Heart left ventricle (tissue), 16 donors: ENCODE results near the gene LAD1. TPM values are rescaled to one million over a fixed set of nuclear protein-coding genes. Genes with fewer than 3 reads are reported as not detected.

Experiments used
- ATAC-seq, 4 donors: fragments of 200-7000 bp; cut with Tn5 transposase; one replicate each; pipeline ENCODE4 v1.9.1; 2020 to 2022; ENCODE audit warnings: moderate library complexity in 4 of 4, mild to moderate bottlenecking in 3 of 4, moderate number of reproducible peaks in 1 of 4
- DNase-seq, 5 donors: peaks; one replicate each; pipeline ENCODE4 v3.0.0-alpha.2; 2020
- H3K27ac ChIP-seq, 12 donors: fragments of 200-600 bp; sonication (generic) in 4 of 12; one replicate each; pipeline versions ENCODE4 v1.5.0 to v1.8.0; 2016 to 2022; ENCODE audit warnings: mild to moderate bottlenecking in 2 of 12
- H3K27me3 ChIP-seq, 9 donors: fragments of 200-600 bp; sonication (generic) in 2 of 9; one replicate each; pipeline versions ENCODE4 v1.5.1 to v1.8.0; 2016 to 2022; ENCODE audit warnings: mild to moderate bottlenecking in 3 of 9
- H3K36me3 ChIP-seq, 9 donors: fragments of 200-600 bp; sonication (generic) in 2 of 9; one replicate each; pipeline versions ENCODE4 v1.5.0 to v1.8.0; 2018 to 2022; ENCODE audit warnings: mild to moderate bottlenecking in 2 of 9
- H3K4me1 ChIP-seq, 12 donors: fragments of 200-600 bp; sonication (generic) in 4 of 12; one replicate each; pipeline versions ENCODE4 v1.5.0 to v1.8.0; 2016 to 2022; ENCODE audit warnings: mild to moderate bottlenecking in 3 of 12
- H3K4me3 ChIP-seq, 12 donors: fragments of 200-600 bp; sonication (generic) in 4 of 12; one replicate each; pipeline versions ENCODE4 v1.5.0 to v1.8.0; 2017 to 2022; ENCODE audit warnings: mild to moderate bottlenecking in 9 of 12, moderate library complexity in 4 of 12
- H3K9me3 ChIP-seq, 12 donors: fragments of 200-600 bp; sonication (generic) in 4 of 12; one replicate each; pipeline versions ENCODE4 v1.5.0 to v1.8.0; 2016 to 2022; ENCODE audit warnings: mild to moderate bottlenecking in 1 of 12
- CTCF ChIP-seq, 12 donors: fragments of 200-600 bp; sonication (generic) in 4 of 12; IDR thresholded peaks; one replicate each; pipeline versions ENCODE4 v1.5.0 to v1.8.0; 2018 to 2022; ENCODE audit warnings: antibody characterized with exemption in 12 of 12, mild to moderate bottlenecking in 5 of 12
- POLR2A ChIP-seq, 2 donors: fragments of 450-650 bp; IDR thresholded peaks; one replicate each; pipeline ENCODE4 v1.6.1; 2017; ENCODE audit warnings: antibody characterized with exemption in 2 of 2, mild to moderate bottlenecking in 2 of 2, moderate library complexity in 2 of 2
- WGBS, 4 donors: extraction: QIAGEN DNeasy Blood & Tissue Kit in 2 of 4; methylation state at CpG; one replicate each; pipeline versions ENCODE4 v1.1.5 to v1.1.7; 2013 to 2018; 5-methylcytosine and 5-hydroxymethylcytosine counted together
- intact Hi-C, 10 donors: fragments of 100-400 bp; cut with DNase I; formaldehyde crosslinking; loops; one replicate each; pipeline versions ENCODE4 v1.11.1 to v1.14.2; 2022
- polyA plus RNA-seq, 2 donors: library from polyadenylated mRNA; stranded (reverse); fragments of 200-250 nt; gene quantifications; one replicate each; pipeline ENCODE4 v1.2.3, GENCODE V29; 2013
- total RNA-seq, 9 donors: library from RNA; depleted of rRNA in 2 of 9; stranded (reverse); fragments of >200 nt in 2 of 9; fragmentation: NEBNext Ultra II Directional in 3 of 9; extraction: Animal tissue kit (Norgen Biotek cat#: 25700) in 3 of 9; gene quantifications; one replicate each; pipeline versions ENCODE4 v1.1.0 to v1.2.4, GENCODE V29; 2016 to 2023
- donor health status: ischemic (EF 13 %, LVEDD 7.1; RV severe dilation, severe dysfunction).
- donor health status: healthy with polysubstance abuse.
- donor health status: DM: no; HTN: yes; CAD: no.
- donor health status: DM: no; HTN: no; CAD: no.
- donor health status: ischemic (EF 25% LVEDD 6.9; RV normal size, moderate dysfunction).
- donor health status: ischemic (EF 25% LVEDD 5.7; RV mildly dilated, moderate dysfunction).
- donor health status: healthy.
- donor health status: DM: yes; HTN: yes; CAD: no.
- donor health status: ischemic (EF 35%, LVEDD 5.7; RV mildly dilated, moderate dysfunction).
- donor health status: nonischemic (EF 11% LVEDD 7.7; RV severe dilation, severe dysfunction).
- donor health status: DM: yes; HTN: yes; CAD: no.
- donor health status: PGD.
- donor health status: ischemic (EF 29% LVEDD 5.4; RV normal size, mild dysfunction).
- donor health status: nonischemic (EF 23%, LVEDD 6.1; RV moderate dilation, normal function).

Gene LAD1
- total and polyA plus RNA-seq, 11 donors: 2.0 to 99.2 (median 6.9) TPM

- Histone ChIP-seq H3K27me3 (no peaks in the 10 kb centered on the region), H3K36me3 (peaks cover 0 to 58% (median 42%) of the 10 kb centered on the region in 9 donors), H3K27ac (peak overlapping the region in 7 of 12 donors; percentile 29 to 69 (median 46)), H3K4me1 (peaks cover 0 to 19% (median 6%) of the 10 kb centered on the region in 12 donors), H3K9me3 (no peaks in the 10 kb centered on the region), H3K4me3 (no peak overlapping the region)
- WGBS, 4 donors: 66 to 74% (median 70%) methylated on average over 18 of the region's 18 CpGs
- DNase-seq: peak in 2 of 5 donors; percentile 25 to 61
- intact Hi-C loops: loop anchor here in 1 of 10 donors (5.0 kb wide), 1 partner anchor 53 kb away; no protein-coding TSS in a partner anchor
- TF ChIP-seq POLR2A (IDR thresholded peaks at IDR 0.05): no peak
- no peak for TF ChIP-seq CTCF (IDR thresholded peaks at IDR 0.05)
- no peak for ATAC-seq
Observed at GRCh38 chr1:201359031-201359872, 39.9 kb downstream of the LAD1 start.

- ATAC-seq (peak in 1 of 4 donors; percentile 0), DNase-seq (peak in 2 of 5 donors; percentile 34 to 45)
- peaks cover 0 to 51% (median 37%) of the 10 kb centered on the region in 9 donors for H3K36me3 ChIP-seq
- no peak overlapping the region for H3K4me3 ChIP-seq
- no peak for TF ChIP-seq POLR2A (IDR thresholded peaks at IDR 0.05)
- TF ChIP-seq CTCF (IDR thresholded peaks at IDR 0.05): no peak
- no peaks in the 10 kb centered on the region for H3K27me3 ChIP-seq
- intact Hi-C loops: loop anchor here in 1 of 10 donors (5.0 kb wide), 1 partner anchor 54 kb away; no protein-coding TSS in a partner anchor
- 66 to 72% (median 69%) methylated on average over 3 to 4 of the region's 4 CpGs for WGBS, 4 donors
- H3K9me3 ChIP-seq: no peaks in the 10 kb centered on the region
- H3K4me1 ChIP-seq: peaks cover 0 to 19% (median 4%) of the 10 kb centered on the region in 12 donors
- H3K27ac ChIP-seq: peak overlapping the region in 8 of 12 donors; percentile 15 to 69 (median 43)
Observed at GRCh38 chr1:201358596-201358995, 40.5 kb downstream of the LAD1 start.

GRCh38 chr1:201357636-201358348 is 41.3 kb downstream of the LAD1 start:
- Histone ChIP-seq H3K4me3 (no peak overlapping the region), H3K4me1 (peaks cover 0 to 12% (median 0%) of the 10 kb centered on the region in 12 donors), H3K27ac (peak overlapping the region in 7 of 12 donors; percentile 15 to 69 (median 34)), H3K36me3 (peaks cover 0 to 43% (median 30%) of the 10 kb centered on the region in 9 donors), H3K9me3 (no peaks in the 10 kb centered on the region), H3K27me3 (no peaks in the 10 kb centered on the region)
- ATAC-seq: peak; percentile 3 to 26 (median 8)
- intact Hi-C loops: loop anchor here in 1 of 10 donors (5.0 kb wide), 1 partner anchor 55 kb away; no protein-coding TSS in a partner anchor
- no peak for TF ChIP-seq POLR2A (IDR thresholded peaks at IDR 0.05)
- TF ChIP-seq CTCF (IDR thresholded peaks at IDR 0.05): no peak
- 45 to 57% (median 50%) methylated on average over 10 of the region's 10 CpGs for WGBS, 4 donors
- DNase-seq: peak in 3 of 5 donors; percentile 58 to 64 (median 61)
